GM06990 (cell line): ENCODE measurements around the gene NNMT.

ENCODE experiments used
- DNase-seq: peaks from one replicate; pipeline ENCODE4 v3.0.0-alpha.2; 2011; ENCODE audit not compliant: insufficient read length; ENCODE audit errors: extremely low read depth
- H3K27me3 ChIP-seq: replicated peaks from 2 replicates; pipeline ENCODE4 v1.6.0; 2011; ENCODE audit warnings: low read length; ENCODE audit not compliant: control insufficient read depth, insufficient read depth
- H3K36me3 ChIP-seq: 2 replicates; pipeline ENCODE4 v1.5.1; 2011; ENCODE audit warnings: low read length; ENCODE audit not compliant: control insufficient read depth, insufficient read depth
- H3K4me3 ChIP-seq: replicated peaks from 2 replicates; pipeline ENCODE4 v1.5.1; 2011; ENCODE audit warnings: low read depth, mild to moderate bottlenecking, control low read depth, low read length
- TF ChIP-seq, protein P1 (sequence below): IDR thresholded peaks from 2 replicates; pipeline ENCODE4 v1.5.1; 2011; ENCODE audit warnings: low read length, control low read depth, mild to moderate bottlenecking, inconsistent platforms; ENCODE audit not compliant: insufficient read depth, poor library complexity, severe bottlenecking

NNMT gene

DNA sequence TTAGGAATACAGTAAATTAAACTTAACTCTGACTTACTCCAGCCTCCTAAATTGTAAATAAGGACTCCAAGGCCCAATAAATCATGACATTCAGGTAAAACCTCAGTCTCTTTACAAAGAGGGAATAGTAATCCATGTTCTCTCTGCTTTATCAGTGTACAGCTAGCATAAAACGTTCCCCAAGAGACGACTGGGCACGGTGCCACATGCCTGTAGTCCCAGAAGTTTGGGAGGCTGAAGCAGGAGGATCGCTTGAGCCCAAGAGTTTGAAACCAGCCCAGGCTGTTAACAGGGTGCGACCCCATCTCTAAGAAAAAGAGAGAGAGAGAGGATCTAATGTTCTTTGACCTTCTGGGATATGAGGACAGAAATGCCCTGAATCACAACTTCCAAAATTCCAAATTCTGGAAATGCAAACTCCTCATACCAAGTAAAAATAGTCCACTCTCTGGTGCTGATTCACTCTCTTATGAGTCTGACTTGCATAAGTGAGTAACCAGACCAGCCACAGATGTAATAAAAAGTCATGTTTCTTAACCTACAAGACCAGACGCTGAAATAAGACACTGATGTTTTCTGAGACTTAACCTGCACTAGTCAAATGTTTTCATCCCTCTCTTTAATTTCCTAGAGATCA, 25.5 kb downstream of the NNMT start:
- no peak overlapping the region for H3K4me3 ChIP-seq
- no peaks in the 10 kb centered on the region; the same call in 1 of the 2 replicates for H3K27me3 ChIP-seq
- TF ChIP-seq, protein P1, sequence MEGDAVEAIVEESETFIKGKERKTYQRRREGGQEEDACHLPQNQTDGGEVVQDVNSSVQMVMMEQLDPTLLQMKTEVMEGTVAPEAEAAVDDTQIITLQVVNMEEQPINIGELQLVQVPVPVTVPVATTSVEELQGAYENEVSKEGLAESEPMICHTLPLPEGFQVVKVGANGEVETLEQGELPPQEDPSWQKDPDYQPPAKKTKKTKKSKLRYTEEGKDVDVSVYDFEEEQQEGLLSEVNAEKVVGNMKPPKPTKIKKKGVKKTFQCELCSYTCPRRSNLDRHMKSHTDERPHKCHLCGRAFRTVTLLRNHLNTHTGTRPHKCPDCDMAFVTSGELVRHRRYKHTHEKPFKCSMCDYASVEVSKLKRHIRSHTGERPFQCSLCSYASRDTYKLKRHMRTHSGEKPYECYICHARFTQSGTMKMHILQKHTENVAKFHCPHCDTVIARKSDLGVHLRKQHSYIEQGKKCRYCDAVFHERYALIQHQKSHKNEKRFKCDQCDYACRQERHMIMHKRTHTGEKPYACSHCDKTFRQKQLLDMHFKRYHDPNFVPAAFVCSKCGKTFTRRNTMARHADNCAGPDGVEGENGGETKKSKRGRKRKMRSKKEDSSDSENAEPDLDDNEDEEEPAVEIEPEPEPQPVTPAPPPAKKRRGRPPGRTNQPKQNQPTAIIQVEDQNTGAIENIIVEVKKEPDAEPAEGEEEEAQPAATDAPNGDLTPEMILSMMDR, result no peak
- no peak for DNase-seq
- no peaks in the 10 kb centered on the region for H3K36me3 ChIP-seq

DNA sequence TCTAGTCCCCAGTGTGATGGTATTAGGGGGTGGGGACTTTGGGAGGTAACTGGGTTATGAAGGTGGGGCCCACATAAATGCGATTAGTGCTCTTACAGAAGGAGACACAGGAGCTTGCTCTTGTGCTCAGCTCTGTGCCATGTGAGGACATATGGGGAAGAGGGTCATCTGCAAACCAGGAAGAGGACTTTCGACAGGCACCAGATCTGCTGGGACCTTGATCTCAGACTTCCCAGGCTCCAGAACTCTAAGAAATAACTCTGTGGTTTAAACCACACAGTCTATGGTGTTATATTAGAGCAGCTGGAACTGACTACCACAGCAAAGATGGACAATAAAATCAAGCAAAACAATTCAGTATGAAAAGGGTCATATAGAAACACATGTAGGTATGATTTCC, 26.7 kb downstream of the NNMT start:
- Histone ChIP-seq H3K36me3 (no peaks in the 10 kb centered on the region), H3K27me3 (no peaks in the 10 kb centered on the region; the same call in 1 of the 2 replicates), H3K4me3 (no peak overlapping the region)
- no peak for DNase-seq
- TF ChIP-seq, protein P1, result no peak

DNA sequence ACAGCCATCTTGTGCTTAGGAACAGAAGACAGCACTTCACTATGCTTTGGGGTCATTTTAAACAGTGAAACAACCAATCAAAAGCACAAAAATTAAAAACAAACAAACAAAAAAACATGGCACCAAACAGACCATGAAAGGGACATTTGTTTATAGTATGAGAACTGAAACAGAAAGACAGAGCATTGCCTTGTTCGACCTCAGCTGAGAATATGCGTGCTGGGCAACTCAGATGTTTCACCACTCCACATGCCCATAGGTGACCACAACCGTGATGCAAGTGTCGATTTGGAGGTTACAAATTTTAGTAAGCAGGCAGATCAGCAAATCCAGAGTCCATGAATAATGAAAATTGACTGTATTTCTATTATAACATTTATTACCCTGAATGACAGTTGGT, 30.0 kb downstream of the NNMT start:
- Histone ChIP-seq H3K36me3 (no peaks in the 10 kb centered on the region), H3K27me3 (no peaks in the 10 kb centered on the region; the same call in 1 of the 2 replicates), H3K4me3 (no peak overlapping the region)
- TF ChIP-seq, protein P1, result no peak
- DNase-seq, result no peak

DNA sequence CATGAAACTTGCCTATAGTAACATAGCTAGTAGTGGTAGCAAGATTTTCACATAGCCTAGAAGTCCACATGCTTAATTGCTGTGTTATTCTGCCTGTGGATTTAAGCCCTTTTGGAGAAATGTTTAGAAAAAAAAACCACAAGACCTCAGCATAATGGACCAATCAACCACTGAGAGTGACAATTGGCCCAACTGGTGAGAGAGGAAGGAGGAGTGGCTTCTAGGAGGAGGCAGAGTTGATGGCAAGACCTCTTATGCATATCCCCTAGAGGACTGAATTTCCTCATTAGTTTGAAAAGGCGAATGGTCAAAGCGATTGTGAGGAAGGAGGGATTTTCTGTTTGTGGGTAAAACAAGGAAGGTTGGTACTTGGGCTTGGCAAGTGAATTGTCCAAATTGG, 30.6 kb downstream of the NNMT start:
- no peak overlapping the region for H3K4me3 ChIP-seq
- no peaks in the 10 kb centered on the region; the same call in 1 of the 2 replicates for H3K27me3 ChIP-seq
- no peak for DNase-seq
- H3K36me3 ChIP-seq, result no peaks in the 10 kb centered on the region
- TF ChIP-seq, protein P1, result no peak

DNA sequence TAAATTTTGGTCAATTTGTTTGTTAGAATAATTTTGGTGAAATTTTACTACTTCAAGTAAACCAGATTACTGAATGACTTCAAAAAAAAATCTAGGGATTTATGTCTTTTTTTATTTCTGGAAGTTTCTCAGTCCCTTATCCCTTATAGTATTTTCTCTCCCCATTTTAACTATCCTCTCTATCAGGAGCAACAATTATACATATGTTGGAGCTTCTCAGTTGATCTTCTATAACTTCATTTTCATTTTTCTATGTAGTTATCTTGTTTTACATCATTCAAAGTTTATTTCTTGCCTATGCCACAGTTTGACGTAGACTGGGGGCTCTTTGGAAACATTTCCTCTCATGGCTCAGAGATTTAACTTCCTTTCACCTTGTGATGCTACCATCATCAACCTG, 34.2 kb downstream of the NNMT start:
- Histone ChIP-seq H3K36me3 (no peaks in the 10 kb centered on the region), H3K4me3 (no peak overlapping the region), H3K27me3 (no peaks in the 10 kb centered on the region; the same call in 1 of the 2 replicates)
- TF ChIP-seq, protein P1, result no peak
- DNase-seq, result no peak
